Measurements from ENCODE around the gene MBD6. TPM values are rescaled to one million over a fixed set of nuclear protein-coding genes. Genes with fewer than 3 reads are reported as not detected.

Gene MBD6
- total and polyA plus RNA-seq, 2 of the 4 experiments (the other 2 are of a cell fraction), result 0.90 to 9.3 TPM

DNA sequence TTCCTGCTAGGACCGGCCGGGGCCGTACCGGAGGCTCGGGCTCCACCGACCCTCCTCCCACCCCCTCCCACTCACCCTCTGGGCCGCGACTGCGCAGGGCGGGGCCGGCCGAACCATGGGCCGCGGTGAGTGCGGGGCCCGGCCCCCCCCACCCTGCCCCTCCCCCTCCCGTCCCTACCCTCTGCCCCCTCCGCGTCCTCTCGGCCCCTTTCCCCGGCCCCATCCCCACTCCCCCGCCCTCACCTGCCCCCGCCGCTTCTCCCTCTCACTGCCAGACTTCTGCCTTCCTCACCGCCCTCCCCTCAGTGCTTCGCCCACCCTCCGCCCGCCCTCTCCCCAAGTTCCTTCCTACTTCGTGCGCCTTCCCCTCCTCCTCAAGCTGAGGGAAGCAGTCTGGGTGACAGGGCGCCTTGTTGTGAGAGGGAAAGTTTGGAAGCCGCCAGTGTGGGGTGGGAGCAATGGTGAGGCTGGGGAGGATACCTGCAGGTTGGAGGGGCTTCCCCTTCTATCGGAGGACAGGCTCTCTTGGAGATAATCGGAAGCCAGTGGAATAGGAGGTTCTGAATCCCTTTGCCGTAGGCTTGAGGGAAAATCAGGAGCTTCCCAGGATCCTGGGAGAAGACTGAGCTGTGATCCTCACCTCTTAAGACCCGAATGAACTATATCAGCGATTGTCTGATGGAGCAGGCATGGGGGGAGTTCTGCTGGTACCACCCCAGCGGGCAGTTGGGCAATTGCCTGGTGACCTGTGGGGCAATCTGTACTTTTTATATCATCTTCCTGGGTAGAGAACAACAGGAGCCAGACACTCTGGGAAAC, 472 bp downstream of the MBD6 start:
- peak; percentile 0; the same call in 1 of the 2 replicates for ATAC-seq (ENCODE audit: low read depth)
- no TSS peak for BruUV-seq (replicated peaks)

More for the DNA sequence above, 472 bp downstream of the MBD6 start:
- Histone ChIP-seq H3K9me3 (ENCODE audit: control insufficient read depth, insufficient read depth, low read length) (no peaks in the 10 kb centered on the region), H2BK20ac (ENCODE audit: low read depth, low read length) (no peak overlapping the region), H3K56ac (ENCODE audit: extremely low read depth, insufficient read depth, low read length) (peak overlapping the region; percentile 91), H3K18ac (ENCODE audit: low read depth, low read length) (peak overlapping the region; percentile 6), H2BK120ac (ENCODE audit: low read depth, low read length) (peak overlapping the region; percentile 41; the same call in 1 of the 2 replicates), H2AFZ (replicated peaks; ENCODE audit: low read length, poor library complexity) (peak overlapping the region; percentile 93), H3K36me3 (ENCODE audit: control insufficient read depth, insufficient read depth, low read length) (peaks cover 40% of the 10 kb centered on the region), H3K9ac (ENCODE audit: low read depth, low read length) (peak overlapping the region; percentile 91), H3K4me3 (ENCODE audit: insufficient read depth, low read depth, low read length) (peak overlapping the region; percentile 59), H3K9me1 (ENCODE audit: insufficient read depth, low read length) (peaks cover 14% of the 10 kb centered on the region), H2BK5ac (ENCODE audit: low read depth, low read length, poor library complexity, severe bottlenecking) (peak overlapping the region; percentile 85), H3K27ac (ENCODE audit: insufficient read depth, low read length) (peak overlapping the region; percentile 88), H3K4me1 (ENCODE audit: control insufficient read depth, insufficient read depth, low read length) (peaks cover 22% of the 10 kb centered on the region), H4K5ac (ENCODE audit: low read depth, low read length) (no peak overlapping the region), H3K14ac (replicated peaks; ENCODE audit: low read depth, low read length) (peak overlapping the region; percentile 93), H4K91ac (ENCODE audit: insufficient read depth, low read depth, low read length) (peak overlapping the region; percentile 64), H2BK15ac (ENCODE audit: low read depth, low read length) (peak overlapping the region; percentile 59; the same call in 1 of the 3 replicates), H3K4ac (ENCODE audit: low read depth, low read length) (peak overlapping the region; percentile 91), H2AK5ac (ENCODE audit: low read depth, low read length) (peak overlapping the region; percentile 98), H4K20me1 (ENCODE audit: insufficient read depth, low read length) (peaks cover 45% of the 10 kb centered on the region), H3K27me3 (ENCODE audit: control insufficient read depth, insufficient read depth, low read length) (no peaks in the 10 kb centered on the region), H3K79me1 (ENCODE audit: low read depth in 1 of 2, low read length in 2 of 2) (peaks cover 17 to 66% of the 10 kb centered on the region in 2 experiments), H2AK9ac (replicated peaks; ENCODE audit: low read depth, low read length, poor library complexity) (peak overlapping the region; percentile 100), H4K8ac (ENCODE audit: low read depth in 2 of 2, low read length in 2 of 2) (peak overlapping the region; percentile 47 to 78; a peak in 3 of 4 replicates), H3K23ac (ENCODE audit: low read depth, low read length) (peak overlapping the region; percentile 39), H3K4me2 (ENCODE audit: low read depth, low read length) (peak overlapping the region; percentile 93)
- peak; percentile 49 for DNase-seq
- dilution Hi-C loops (cut with HindIII; ENCODE audit: low sequenced_read_pairs, unreplicated experiment) (no loop called here), intact Hi-C loops (cut with micrococcal nuclease) (no loop called here), in situ Hi-C loops (cut with MboI; ENCODE audit: low sequenced_read_pairs) (no loop called here)
- CTCF ChIA-PET, result interaction anchor here (0.6 kb wide), 1 partner anchor 805 kb away, joined by 3 read pairs; no protein-coding TSS in a partner anchor
- POLR2A ChIA-PET (ENCODE audit: unreplicated experiment), result interaction anchor here (0.7 kb wide), 1 partner anchor 13 kb away, joined by 7 read pairs; no protein-coding TSS in a partner anchor
- TF ChIP-seq USF2 (IDR thresholded peaks at IDR 0.05; ENCODE audit: low read depth, low read length) (no peak), MXI1 (IDR thresholded peaks at IDR 0.05; ENCODE audit: borderline replicate concordance, low read depth, low read length) (0 out of 2 replicates have a peak, but pooled peaks have one; percentile 33), MAZ (IDR thresholded peaks at IDR 0.05; ENCODE audit: borderline replicate concordance, low read depth, low read length) (0 out of 2 replicates have a peak, but pooled peaks have one; percentile 7), CEBPB (IDR thresholded peaks at IDR 0.05; ENCODE audit: low read depth, low read length) (peak; percentile 62)
- 17% methylated on average over 1 of the region's 38 CpGs; no CpG with 5 or more reads in 1 of the 2 experiments for WGBS, 2 experiments (ENCODE audit: extremely low coverage in 2 of 2, insufficient read length in 1 of 2)
